OCI-LY3 (cell line): ENCODE measurements around the gene ACBD3.

ENCODE experiments used
- EZH2phosphoT487 ChIP-seq: fragments of 200-600 bp; shearing (Covaris generic); IDR thresholded peaks from 2 replicates; pipeline ENCODE4 v1.6.1; 2018; ENCODE audit warnings: antibody characterized with exemption, mixed run types, low read depth
- TF ChIP-seq, protein P1 (sequence below): fragments of 200-600, 300-600 bp; sonication (generic); IDR thresholded peaks from 2 replicates; pipeline ENCODE4 v1.5.1; 2014; ENCODE audit warnings: antibody characterized with exemption, low read length, low read depth

GRCh38 chr1:226157761-226158316 lies 28.7 kb downstream of the ACBD3 start:
- TF ChIP-seq, protein P1, sequence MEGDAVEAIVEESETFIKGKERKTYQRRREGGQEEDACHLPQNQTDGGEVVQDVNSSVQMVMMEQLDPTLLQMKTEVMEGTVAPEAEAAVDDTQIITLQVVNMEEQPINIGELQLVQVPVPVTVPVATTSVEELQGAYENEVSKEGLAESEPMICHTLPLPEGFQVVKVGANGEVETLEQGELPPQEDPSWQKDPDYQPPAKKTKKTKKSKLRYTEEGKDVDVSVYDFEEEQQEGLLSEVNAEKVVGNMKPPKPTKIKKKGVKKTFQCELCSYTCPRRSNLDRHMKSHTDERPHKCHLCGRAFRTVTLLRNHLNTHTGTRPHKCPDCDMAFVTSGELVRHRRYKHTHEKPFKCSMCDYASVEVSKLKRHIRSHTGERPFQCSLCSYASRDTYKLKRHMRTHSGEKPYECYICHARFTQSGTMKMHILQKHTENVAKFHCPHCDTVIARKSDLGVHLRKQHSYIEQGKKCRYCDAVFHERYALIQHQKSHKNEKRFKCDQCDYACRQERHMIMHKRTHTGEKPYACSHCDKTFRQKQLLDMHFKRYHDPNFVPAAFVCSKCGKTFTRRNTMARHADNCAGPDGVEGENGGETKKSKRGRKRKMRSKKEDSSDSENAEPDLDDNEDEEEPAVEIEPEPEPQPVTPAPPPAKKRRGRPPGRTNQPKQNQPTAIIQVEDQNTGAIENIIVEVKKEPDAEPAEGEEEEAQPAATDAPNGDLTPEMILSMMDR, result no peak
- no peak for TF ChIP-seq EZH2phosphoT487
